ENCODE measurements around the gene ZACN. TPM values are rescaled to one million over a fixed set of nuclear protein-coding genes. Genes with fewer than 3 reads are reported as not detected.

The ZACN gene
- total RNA-seq, 1 donor from 2014 or later: not detected

- no peak for DNase-seq
Observed at GRCh38 chr17:76082326-76083251, 3.6 kb downstream of the ZACN start.

DNA sequence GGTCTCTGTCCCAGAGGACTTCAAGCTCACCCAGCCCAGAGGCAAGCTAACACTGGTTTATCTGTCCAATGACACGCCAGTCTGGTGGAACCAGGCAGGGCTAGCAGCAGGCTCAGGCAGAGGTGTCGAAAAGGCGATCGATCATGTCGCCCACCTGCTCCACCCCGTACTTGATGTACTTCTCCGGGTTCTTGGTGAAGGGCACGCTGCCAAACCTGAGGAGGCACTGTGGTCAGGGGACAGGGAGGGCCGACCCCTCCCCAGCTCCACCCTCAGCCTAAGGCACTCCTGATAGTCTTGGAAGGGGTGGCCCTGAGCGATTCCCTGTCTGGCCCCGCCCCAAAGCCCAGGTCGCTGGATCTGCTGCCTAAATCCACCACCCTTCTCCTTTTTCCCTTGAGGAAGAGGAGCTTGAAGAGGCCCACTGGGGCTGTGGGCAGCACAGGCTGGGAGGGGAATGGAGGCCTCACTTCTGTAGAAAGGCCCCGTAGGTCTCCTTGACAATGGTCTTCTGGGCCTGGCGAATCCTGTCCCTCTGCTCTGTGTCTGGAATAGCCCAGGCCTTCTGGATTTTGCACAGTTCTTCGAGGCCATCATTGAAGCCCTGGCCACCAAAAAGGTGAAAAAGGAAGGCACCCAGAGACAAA is 4.7 kb downstream of the ZACN start:
- DNase-seq: no peak

- DNase-seq: no peak
Observed at GRCh38 chr17:76085066-76085730, 6.2 kb downstream of the ZACN start.

GRCh38 chr17:76085731-76086366 is 6.9 kb downstream of the ZACN start:
- DNase-seq: no peak

- DNase-seq: no peak
Observed at GRCh38 chr17:76086384-76086783, 7.4 kb downstream of the ZACN start.

GRCh38 chr17:76087531-76087930 is 8.5 kb downstream of the ZACN start:
- DNase-seq: no peak

GRCh38 chr17:76088041-76088867 is 9.3 kb downstream of the ZACN start:
- no peak for DNase-seq

DNA sequence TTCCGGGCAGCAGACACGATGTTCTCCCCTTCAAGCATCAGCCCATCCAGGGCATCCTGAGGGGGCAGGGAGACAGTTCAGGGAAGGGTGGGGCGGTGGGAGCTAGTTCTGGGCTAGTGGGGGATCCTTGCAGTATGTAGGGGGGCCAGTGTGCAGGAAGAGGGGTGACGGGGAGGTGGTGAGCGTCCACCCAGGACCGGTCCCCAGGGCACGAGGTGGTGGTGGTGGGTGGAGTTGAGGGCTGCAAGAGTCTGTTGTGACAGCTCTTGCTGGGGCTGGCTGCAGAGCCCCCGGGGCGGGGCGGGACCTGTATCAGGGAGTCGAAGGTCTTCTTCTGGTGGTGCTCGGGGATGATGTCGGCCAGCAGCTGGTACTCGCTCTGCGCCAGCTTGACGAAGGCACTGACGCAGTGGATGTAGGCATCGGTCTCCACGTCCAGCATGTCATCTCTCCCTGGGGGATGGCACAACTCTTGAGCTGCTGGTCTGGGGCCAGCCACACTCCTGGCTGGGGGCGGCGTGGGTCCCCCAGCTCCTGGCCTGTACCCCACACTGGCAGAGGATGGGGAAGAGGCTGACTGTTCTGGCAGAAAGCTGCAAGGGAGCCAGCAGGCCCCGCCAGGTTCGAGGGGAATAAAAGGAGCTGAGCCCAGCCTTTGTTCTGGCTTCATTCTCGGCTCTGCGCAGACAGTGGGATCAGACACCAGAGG is 10.0 kb downstream of the ZACN start:
- DNase-seq: no peak

- DNase-seq: no peak
Observed at GRCh38 chr17:76089680-76090516, 10.9 kb downstream of the ZACN start.

DNA sequence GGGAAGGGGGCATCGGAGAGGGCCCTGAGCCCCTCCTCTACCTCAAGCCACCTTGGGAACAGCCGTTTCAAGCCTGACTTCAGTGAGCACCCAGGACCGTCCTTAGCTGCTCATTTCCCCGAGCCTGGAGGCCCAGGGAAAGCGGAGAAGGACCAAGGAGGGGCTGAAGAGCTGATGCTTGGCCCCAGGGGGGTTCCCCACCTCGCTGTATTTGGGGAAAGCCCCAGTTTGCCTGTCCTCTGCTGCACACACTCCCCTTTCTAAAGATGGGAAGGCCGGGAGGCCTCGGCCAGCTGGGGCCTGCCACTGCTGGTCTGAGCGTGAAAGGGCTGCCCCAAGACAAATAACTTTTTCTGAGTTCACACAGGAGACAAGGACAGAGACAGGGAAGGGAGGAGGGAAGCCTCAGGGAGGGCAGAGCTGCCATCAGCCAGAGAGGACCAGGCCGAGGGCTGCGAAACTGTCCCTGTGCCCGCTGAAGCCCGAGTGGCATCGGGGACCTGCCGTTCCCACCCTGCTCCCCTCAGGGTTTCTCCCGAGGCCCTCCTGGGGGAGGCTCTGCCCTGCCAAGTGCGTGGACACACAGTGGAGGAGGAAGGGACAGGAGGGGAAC is 11.6 kb downstream of the ZACN start:
- DNase-seq: no peak

DNA sequence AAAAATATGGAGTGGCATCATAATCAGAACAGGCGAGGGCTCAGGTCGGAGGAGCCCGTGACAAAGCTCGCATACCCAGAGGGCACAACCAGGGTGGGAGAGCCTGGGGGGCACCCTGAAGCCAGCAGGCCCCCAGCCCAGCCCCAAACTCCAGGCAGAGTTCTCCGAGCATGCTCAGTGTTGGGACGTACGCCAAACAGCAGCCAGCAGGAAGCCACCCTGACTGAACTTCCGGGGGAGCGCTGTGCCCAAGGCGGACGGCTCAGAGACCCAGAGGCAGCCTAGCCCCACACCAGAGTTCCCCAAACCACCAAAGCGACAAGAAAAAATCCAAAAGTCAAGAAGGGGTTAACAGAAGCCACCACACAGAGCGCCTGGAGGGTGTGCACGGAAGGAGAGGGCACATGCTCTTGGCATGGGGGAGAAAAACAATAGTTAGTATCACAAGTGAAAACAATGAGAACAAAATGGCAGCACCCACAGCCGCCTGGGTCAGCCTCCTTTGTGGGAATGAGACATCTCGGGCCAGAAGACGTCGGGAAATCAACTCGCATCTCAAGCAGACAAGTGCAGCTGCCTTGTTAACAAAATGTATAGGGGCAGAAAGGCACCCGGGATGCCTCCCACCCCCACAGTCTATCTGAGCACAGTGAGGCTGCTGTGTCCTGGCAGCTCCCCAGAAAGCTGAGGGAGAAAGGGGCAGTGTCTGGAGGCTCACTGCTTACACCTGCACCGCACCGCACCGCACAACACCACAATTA is 12.7 kb downstream of the ZACN start:
- no peak for DNase-seq

GRCh38 chr17:76092526-76093413 is 13.8 kb downstream of the ZACN start:
- no peak for DNase-seq

DNA sequence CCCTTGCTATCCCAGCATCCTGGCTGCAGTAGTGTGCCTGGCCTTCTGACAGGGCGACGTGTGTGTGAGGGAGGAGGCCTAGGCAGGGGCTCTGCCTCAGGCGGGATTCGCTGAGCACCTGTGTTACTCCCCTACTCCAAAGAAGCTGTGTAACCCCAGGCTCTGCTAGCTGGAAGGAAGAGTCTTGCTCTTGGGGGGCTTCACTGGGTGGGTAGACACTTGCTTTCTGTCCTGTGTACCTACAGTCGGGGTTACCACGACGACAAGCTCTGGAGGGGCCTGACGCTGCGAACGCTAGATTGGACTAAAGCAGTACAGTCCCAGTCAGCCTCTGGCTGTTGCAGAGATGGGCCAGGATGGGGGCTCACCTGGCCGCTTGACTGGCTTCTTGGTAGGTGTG is 15.1 kb downstream of the ZACN start:
- DNase-seq: no peak

DNA sequence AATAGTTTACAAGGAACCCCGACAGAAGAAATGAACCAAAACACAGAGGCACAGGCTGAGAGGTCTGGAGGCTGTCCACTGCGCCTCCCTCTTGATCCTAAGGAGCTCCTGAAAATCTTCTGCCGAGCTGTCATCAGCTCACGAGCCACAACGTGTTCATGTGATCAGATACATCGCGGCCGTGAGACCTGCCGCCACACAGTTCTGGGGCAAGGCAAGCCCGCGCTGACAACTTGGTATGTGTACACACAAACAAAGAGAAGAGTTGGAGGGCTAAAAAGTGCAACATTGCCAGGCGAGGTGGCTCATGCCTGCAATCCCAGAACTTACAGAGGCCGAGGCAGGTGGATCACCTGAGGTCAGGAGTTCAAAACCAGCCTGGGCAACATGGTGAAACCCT is 17.0 kb downstream of the ZACN start:
- DNase-seq: no peak

- no peak for DNase-seq
Observed at GRCh38 chr17:76097716-76098295, 18.8 kb downstream of the ZACN start.

DNA sequence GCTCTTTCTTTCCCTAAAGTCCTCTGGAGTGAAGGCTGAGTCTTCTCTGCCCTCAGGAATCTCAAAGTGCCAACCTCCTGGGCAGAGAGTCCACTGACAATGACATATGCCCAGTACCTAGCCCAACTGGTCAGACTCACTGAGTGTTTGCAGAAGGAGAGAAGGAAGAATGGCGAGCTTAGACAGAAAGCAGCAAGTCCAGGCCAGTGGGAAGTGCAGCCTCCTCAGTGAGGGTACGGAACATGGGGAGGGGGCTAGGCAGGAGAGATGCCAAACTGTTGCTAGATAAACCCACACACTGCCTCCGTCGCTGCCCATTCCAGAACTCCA is 23.9 kb downstream of the ZACN start:
- no peak for DNase-seq

Data from tongue (tissue), 2 donors.